CD1c-positive myeloid dendritic cell (primary cell): ENCODE data around the gene INVS.
"Not testable (repeated sequence)": the region's sequence is repeated elsewhere in the genome, so short reads cannot be mapped to it uniquely, and the experiment has no call there.

ENCODE experiments used
- DNase-seq: peaks from one replicate; pipeline ENCODE4 v3.0.0-alpha.2; 2016; ENCODE audit errors: extremely low spot score

INVS gene

DNA sequence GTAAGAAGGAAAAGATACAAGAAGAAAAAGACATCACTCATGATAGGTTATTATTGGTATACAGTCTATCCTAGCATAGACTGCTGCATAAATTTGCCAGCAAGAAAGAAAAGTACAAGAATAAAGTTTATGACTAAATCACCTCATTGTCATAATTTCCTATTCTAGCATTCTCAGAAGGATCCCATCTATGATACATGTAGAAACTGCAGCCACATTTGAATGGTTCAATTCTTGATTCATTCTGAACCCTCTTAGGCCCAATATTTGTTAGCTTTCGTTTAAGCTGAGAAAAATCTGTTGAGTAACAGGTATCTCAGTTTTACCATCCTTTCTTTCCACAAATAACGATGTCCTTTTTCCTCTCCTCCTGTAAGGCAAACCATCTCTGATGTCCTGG lies 21.2 kb downstream of the INVS start:
- no peak for DNase-seq

DNA sequence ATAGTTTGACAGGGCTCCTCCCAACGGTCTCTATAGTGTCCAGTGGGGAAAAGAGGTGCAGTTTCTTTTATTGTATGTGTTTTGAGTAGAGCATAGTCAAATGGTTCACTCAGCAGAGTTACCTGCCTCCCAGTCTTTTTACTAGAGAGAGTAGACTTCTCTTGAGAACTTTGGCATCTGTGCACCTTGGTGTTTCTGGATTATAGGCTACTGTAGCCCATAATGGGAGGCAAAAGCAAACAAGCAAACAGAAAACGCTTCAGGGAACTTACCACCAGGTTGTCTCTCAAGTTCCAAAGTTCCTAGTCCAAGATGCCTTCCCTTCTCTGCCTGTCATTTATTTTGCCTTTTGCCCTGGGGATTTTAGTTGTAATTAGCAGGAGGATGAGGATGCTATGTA lies 26.2 kb downstream of the INVS start:
- DNase-seq, result no peak

DNA sequence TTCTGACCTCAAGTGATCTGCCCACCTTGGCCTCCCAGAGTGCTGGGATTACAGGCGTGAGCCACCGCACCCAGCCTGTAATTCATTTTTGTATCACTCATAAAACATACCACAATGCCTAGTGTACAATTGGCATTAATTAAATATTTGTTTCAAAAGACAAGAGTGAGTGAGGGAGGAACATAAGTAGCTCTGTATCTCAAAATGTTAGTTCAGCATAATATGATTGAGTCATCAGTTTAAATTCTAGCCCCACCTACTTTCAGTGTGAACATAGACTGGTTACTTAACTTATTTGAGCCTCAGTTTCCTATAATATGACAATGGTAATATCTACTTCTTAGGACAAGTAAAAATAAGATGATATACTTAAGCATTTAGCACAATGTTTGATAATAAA lies 26.9 kb downstream of the INVS start:
- DNase-seq, result no peak

DNA sequence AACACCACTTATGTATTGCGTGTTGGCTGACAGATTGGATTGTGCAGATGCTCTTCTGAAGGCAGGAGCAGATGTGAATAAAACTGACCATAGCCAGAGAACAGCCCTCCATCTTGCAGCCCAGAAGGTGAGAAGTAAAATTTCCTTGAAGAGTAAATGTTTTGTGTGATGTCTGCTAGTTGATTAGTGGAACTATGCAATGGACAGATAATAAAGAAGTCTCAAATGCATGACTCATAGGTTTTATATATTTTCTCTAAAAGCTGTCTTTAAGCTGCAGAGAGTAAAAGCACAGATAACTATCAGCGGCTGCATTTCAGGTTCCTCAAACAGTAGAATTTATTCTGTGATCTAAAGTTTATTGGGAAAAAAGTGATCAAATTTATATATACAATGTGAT lies 27.4 kb downstream of the INVS start:
- no peak for DNase-seq

DNA sequence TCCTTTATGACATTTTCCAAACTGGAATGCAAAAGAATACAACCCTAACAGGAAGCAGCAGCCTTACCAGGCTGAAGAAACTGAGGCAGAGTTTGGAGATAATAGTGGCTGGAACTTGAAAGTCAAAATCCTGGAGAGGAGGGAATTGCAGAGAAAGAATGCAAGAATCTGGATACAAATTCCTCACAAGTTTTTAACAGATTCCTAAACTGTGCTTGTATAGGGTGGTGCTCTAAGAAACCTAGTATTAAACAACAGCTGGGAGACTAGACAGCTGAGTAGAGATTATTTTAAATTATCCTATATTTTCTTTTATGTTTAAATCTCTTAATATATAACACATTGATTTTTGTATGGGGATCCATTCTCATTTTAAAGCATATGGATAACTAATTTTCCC lies 30.7 kb downstream of the INVS start:
- DNase-seq, result no peak

DNA sequence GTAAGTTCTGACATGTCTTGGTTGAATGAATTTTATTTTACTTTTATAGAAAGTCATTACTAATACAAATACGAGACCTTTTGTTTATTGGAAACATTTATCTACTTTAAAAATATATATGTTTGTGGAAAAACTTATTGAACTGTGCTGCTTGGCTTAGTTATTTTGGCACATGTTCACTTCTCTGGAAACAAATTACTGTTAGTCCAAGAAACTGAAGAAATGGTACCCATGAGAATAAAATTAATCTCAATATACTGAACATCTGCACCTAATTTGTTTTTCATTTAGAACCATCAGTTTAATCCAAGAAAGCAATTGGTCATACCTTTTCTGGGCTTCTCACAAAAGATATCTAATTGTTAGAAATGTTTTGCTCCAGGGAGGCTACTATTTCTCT lies 32.2 kb downstream of the INVS start:
- DNase-seq, result no peak

DNA sequence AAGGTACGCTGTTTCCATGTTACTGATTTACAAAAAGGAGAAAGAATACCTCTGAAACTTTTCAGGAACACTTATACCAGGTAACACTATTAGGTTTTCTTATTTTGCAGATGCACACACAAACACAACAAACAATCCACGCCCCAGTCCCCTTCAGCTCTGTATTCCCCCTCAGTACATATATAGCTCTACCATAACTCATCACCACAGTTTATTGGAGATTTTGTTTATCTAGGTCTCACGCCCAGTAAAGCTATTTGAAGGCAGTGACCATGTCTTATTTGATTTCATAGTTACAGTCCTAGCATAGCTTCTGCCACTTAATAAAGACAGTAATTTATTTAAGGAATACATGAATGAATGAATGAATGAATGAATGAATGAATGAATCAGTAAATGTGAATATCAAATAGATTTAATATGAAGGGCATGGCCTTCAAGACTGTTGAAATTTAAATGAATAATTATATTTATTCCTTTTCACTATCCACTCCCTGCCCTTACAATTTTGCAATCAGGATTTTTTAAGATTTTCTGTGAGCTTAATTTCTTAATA lies 32.9 kb downstream of the INVS start:
- DNase-seq, result no peak

DNA sequence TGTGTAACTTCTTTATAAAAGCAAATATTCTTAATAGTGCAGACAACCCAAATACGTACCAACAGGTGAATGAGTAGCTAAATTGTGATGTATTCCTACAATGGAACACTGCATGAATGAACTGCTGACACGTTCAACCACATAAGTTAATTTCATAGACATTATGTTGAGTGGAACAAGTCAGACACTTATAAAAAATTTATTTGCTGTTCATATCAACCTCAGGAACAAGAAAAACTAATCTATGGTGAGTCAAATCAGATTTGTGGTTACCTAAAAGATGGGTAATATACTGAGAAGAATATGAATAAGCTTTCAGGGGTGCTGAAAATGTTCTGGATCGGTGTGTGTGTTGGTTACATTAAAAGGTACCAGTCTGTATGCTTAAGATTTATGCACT lies 35.7 kb downstream of the INVS start:
- DNase-seq, result no peak

DNA sequence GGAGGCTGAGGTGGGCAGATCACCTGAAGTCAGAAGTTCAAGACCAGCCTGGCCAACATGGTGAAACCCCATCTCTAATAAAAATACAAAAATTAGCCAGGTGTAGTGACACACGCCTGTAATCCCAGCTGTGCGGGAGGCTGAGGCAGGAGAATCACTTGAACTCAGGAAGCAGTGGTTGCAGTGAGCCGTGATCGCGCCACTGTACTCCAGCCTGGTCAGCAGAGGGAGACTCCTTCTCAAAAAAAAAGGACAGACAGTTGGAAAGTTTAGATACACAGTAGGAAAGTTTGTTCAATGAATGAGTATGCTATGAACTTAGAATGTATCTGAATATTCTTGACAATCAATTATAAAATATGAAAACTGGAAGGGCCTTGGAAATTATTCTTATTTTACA lies 37.8 kb downstream of the INVS start:
- DNase-seq, result not testable (repeated sequence)

DNA sequence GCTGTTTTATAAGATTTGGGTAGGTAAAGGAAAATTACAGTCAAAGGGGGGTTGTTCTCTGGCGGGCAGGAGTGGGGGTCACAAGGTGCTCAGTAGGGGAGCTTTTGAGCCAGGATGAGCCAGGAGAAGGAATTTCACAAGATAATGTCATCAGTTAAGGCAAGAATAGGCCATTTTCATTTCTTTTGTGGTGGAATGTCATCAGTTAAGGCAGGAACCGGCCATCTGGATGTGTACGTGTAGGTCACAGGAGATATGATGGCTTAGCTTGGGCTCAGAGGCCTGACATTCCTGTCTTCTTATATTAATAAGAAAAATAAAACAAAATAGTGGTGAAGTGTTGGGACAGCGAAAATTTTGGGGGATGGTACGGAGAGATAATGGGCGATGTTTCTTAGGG lies 41.3 kb downstream of the INVS start:
- not testable (repeated sequence) for DNase-seq

DNA sequence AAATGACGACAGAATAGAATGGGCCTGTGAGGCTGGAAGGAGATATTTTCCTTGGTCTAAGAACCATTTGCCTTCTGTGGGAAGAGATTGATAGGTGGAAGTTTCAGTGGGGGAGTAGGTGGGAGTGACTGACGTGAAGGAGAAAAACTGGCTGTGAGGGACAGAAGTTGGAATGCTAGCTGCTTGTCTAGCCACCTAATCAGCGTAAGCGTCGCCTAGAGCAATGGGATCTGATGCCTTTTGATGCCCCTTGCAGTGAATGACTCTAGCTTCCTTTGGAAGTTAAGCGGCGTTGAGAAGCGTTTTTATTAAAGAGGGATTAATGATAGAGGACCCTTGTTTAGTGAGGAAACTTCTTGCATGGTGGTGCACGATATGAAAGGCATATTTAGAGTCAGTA lies 42.8 kb downstream of the INVS start:
- not testable (repeated sequence) for DNase-seq

DNA sequence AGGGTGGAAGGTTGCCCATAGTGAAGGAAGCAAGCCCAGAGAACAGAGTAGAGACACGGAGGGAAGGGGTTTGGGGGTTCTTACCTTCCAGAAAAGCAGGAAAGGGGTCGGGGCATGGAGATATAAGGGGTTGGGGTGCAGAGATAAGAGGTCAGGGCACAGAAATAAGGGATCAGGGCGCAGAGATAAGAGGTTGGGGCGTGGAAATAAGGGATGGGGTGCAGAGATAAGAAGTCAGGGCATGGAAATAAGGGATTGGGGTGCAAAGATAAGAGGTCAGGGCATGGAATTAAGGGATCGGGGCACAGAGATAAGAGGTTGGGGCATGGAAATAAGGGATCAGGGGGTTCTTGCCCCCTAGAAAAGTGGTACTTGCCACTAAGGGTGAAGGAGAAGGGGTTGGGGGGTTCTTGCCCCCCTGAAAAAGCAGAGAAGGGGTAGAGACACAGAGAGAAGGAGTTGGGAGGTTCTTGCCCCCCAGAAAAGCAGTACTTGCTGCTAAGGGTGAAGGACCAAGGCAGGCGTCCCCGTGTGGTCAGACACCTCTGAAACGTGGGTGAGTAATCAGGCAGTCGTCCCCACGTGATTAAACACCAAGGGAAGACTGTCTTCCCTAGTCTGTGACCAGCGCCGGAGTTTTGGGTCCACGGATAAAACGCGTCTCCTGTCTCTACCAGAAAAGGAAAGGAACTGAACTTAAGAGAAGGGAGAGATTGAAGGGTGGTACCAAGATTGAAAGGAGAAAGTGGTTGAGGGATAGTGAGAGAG lies 46.3 kb downstream of the INVS start:
- DNase-seq, result not testable (repeated sequence)

DNA sequence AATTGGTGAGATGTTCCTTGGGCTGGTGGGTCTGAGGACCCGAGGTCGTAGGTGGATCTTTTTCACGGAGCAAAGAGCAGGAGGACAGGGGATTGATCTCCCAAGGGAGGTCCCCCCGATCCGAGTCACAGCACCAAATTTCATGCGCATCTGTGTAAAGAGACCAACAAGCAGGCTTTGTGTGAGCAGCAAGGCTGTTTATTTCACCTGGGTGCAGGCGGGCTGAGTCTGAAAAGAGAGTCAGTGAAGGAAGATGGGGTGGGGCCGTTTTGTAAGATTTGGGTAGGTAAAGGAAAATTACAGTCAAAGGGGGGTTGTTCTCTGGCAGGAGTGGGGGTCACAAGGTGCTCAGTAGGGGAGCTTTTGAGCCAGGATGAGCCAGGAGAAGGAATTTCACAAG lies 46.9 kb downstream of the INVS start:
- DNase-seq, result not testable (repeated sequence)

DNA sequence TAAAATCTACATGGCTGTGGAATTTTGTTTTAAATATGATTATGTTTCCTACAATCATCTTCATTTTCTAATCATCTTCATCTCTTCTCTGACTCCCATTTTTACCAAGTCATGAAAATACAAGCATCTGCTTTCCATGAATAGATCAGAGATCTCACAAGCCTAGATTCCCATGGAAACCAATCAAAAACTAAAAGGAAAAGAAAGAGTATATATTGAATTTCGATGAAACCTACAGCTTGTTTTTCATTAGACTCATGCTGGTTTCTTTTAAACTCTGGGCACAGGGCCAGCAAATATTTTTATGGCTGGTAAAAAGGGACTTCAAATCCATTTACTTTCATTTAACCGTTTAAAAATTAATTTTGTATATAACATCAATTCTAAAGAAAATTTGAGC lies 51.2 kb downstream of the INVS start:
- no peak for DNase-seq

DNA sequence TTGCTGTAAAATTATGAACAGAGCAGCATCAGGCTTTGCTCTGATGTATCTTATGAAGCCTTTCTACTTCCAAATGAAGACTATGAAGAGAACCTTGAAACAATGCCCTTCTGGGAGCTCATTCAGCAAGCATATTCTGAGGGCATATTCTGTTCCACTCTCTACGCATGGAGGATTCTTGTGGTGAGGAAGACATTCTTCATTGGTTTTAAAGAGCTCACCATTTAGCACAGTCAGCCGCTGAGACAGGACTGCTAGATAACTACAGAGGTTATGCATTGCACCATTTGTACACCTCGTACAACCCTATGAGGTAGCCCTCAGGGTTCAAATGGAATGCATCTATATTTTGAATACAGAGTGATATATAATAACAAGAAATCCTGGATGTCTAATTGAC lies 61.0 kb downstream of the INVS start:
- DNase-seq, result no peak

DNA sequence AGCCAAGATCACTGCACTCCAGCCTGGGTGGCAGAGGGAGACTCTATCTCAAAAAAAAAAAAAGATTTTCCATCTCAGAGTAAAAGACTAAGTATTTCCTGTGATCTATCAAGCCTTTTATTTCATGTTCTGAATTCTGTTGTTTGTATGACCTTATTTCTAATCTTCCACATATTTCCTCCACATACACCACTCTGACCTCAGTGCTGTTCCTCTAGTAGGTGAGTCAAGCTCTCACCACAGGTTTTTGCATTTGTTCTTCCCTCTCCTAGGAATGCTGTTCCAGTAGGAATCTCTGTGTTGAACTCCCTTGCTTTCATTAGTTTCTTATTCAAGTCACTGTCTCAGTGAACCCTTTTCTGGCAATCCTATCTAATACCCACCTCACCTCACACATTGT lies 68.1 kb downstream of the INVS start:
- no peak for DNase-seq

DNA sequence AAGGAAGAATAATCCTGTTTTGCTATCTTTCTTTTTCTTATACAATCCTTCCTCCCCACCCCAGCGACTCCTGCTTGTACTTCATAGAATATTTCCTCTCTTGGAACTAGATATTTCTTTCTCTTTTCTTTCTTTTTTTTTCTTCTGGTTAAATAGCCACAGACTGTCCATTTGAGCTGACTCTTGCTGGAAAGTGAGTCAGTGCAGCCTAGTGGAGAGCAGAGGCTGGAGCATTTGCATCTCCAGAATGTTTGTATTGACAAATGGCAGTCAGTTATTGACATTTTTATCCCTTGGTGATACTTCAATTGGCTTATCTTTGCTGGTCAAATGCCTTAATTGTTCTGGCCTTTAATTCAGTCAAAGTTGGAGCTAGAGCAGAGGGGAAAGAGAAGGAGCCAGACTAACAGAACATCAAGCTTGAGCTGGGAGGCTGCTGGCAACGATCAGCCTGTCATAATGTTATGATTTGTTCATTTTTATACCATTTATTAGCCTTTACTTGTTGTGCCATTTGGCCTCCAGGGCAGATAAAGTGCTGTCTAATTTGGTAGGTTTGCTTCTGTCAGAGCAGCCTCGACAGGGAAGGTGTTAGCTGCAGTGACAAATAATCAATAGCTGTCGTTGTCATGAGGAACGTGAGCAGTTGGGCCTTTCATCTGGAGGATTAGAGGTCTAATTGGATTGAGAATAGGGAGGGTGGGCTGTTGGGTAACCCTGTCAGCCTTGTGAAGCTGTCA lies 69.0 kb downstream of the INVS start:
- DNase-seq, result no peak

DNA sequence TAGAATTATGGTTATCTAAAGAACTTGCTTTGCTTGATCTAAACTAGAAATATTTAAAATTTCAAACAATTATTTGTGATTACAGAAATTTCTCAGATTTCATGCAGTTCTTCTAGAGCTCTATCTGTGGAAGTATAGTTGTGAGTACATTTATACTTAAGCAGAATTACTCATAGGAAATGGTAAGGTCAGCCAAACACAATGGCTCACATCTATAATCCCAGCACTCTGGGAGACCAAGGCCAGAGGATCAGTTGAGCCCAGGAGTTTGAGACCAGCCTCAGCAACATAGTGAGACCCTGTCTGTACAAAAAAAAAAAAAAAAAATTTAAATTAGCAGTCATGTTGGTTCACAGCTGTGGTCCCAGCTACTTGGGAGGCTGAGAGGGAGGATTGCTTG lies 71.0 kb downstream of the INVS start:
- DNase-seq, result no peak

DNA sequence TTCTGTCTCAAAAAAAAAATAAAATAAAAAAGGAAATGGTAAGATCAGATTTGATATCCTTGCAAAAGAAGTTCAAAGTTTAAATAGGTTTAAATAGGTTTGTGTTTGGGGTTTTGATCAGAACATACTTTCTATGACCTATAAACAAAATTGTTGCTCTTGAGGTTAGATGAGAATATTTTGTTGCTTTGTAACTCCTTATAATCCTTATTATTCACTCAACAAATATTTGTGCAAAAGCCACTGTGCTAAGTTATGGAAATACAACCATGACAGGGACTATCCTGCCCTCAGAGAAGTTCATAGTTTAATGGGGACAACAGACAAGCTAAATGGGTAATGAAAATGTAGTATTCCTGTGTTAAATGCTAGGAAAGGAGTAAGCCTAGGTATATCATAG lies 71.5 kb downstream of the INVS start:
- DNase-seq, result no peak

DNA sequence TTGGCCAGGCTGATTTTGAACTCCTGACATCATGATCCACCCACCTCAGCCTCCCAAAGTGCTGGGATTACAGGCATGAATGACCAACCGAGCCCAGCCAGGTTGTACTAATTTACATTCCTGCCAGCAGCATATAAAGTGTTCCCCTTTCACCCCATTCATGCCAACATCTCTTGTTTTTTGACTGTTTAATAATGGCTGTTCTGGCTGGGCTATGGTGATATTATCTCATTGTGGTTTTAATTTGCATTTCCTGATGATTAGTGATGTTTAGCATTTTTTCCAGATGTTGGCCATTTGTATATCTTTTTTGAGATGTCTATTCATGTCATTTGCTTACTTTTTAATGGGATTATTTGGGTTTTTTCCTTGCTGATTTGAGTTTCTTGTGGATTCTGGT lies 87.3 kb downstream of the INVS start:
- no peak for DNase-seq

DNA sequence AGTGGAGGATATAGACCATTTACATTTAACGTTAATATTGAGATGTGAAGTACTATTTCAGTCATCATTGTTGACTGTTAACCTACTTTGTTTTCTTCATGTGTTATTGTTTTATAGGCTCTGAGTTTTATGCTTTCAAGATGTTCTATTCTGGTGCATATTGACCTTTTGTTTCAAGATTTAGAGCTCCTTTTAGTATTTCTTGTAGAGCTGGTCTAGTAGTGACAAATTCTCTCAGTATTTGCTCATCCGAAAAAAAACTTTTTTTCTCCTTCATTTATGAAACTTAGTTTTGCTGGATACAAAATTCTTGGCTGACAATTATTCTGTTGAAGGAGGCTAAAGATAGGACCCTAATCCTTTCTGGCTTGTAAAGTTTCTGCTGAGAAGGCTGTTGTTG lies 91.3 kb downstream of the INVS start:
- DNase-seq, result no peak

DNA sequence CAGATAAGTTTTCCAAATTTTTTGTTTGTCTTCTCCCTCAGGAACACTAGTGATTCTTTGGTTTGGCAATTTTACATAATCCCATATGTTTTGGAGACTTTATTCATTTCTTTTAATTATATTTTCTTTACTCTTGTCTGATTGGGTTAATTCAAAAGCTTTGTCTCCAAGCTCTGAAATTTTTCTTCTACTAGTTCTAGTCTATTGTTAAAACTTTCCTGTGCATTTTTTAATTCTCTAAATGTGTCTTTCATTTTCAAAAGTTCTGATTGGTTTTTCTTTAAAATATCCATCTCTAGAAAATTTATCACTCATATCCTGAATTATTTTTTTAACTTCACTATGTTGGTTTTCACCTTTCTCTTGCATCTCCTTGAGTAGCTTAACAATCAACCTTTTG lies 92.2 kb downstream of the INVS start:
- DNase-seq, result no peak

DNA sequence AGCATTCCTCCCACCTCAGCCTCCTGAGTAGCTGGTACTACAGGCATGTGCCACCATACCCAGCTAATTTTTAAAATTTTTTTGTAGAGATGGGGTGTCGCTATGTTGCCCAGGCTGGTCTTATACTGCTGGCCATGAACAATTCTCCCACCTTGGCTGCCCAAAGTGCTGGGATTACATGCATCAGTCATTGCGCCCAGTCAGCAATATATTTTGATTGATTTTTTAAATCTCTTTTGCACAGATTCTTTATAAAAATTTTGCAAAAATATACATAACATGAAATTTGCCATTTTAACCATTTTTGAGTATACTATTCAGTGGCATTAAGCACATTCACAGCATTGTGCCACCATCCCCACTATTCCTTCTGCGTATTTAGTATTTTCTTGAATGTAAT lies 94.0 kb downstream of the INVS start:
- DNase-seq, result no peak
